ENCODE results near the gene PPFIBP2.
"Not testable (repeated sequence)": the region's sequence is repeated elsewhere in the genome, so short reads cannot be mapped to it uniquely, and the experiment has no call there.

PPFIBP2 gene

DNA sequence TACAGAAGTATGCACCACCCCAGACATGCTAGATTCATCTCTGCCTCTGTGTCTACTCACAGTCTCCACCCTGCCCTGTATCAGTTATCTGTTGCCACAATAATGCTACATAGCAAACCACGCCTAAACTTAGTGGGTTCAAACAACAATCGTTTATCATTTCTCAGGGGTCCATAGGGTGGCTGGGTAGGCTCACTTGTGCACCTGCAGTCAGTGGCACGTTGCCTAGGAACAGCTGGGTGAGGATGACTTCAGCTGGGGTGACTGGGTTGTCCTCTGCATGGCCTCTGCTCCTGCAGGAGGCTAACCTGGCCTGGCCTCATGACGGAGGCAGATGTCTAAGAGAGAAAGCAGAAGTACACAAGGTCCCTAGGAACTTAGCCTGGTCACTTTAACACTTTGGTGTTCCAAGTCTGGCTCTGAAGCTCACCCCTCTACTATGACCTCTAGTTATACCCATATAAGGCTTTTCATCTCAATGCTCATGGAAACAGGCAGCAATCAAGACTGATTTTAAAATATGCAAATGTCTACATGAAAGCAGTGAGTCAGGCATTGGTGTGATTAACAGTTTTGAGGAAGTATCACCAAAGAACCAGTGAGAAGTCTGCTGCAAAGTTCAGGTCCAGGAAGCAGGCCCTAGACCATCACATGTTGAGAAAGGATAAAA lies 17.8 kb upstream of the PPFIBP2 start:
- H3K4me3 ChIP-seq (ENCODE audit: low read length): no peak overlapping the region
- no peak for DNase-seq (ENCODE audit: low read depth, low spot score)

DNA sequence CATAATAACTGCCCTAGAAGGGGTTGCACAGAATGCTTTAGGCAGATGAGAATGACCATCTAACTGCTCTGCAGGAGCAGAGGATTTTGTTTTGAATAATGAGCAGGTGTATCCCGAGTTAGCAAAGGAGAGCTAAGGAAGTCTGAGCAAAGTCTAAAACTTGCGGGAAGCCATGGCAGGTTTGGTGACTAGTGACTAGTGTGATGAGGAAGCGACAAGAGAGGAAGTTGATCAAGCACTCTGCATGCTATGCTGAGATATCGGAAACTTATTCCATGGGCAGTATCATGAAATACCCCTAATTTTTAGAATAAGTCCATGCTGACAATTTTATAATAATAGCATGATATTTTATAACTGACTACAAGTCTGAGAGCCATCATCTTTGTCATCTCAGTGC lies 15.6 kb upstream of the PPFIBP2 start:
- no peak for DNase-seq (ENCODE audit: low read depth, low spot score)
- H3K4me3 ChIP-seq (ENCODE audit: low read length): no peak overlapping the region

DNA sequence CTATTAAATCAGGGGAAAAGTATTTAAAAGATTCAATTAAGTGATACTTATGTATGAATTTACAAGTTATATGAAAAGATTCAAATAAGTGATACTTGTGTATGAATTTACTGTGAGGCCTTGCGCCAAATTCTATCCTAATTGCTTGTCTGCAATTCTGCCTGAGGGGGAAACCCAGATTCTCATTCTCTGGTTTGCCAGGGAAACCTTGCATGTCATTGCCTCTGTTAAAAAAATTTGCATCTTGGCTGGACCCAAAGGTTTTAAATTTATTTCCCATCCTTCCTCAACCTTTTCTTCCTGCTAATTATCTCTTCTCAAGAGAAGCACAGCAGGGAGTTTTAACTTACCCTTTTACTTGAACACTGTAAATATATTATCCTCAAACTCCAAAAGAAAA lies 14.7 kb upstream of the PPFIBP2 start:
- DNase-seq (ENCODE audit: low read depth, low spot score): no peak
- H3K4me3 ChIP-seq (ENCODE audit: low read length): no peak overlapping the region

DNA sequence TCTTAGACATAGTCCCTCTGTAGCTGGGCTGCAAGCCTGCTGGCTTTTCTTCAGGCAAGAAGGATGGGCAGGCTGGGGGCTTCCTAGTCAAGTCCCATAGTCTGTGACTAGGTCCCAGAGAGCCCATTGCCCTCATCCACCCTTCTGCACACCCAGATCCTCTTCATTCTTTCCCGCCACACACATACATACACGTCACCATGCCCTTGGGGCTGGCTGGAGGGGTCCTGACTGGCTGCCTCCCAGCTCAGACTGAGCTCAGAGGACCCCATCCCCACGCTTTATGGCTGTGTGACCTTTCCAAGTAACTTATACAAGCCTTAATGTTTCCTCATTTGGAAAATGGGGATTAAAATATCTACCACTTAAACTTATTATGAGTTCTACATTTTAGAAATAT lies 13.5 kb upstream of the PPFIBP2 start:
- no peak for DNase-seq (ENCODE audit: low read depth, low spot score)
- no peak overlapping the region for H3K4me3 ChIP-seq (ENCODE audit: low read length)

DNA sequence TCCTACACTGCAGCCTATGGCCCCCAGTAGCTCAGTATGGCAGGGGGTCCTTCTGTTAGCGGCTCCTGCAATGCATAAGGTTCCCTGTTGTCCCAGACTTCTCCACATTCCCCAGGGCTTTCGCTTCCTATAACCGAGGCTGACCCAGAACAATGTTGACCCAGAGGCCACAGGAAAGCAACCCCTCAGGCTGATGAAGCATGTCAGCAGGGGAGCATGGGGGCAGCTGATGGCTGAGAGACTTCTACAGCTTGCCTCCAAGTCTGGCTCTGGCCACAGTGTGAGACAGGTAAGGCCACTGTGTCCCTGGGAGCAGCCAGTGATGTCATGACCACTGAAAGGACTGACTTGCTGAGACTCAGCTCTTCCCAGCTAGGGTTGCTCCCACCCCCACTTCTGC lies 12.5 kb upstream of the PPFIBP2 start:
- no peak for DNase-seq (ENCODE audit: low read depth, low spot score)
- H3K4me3 ChIP-seq (ENCODE audit: low read length): no peak overlapping the region

DNA sequence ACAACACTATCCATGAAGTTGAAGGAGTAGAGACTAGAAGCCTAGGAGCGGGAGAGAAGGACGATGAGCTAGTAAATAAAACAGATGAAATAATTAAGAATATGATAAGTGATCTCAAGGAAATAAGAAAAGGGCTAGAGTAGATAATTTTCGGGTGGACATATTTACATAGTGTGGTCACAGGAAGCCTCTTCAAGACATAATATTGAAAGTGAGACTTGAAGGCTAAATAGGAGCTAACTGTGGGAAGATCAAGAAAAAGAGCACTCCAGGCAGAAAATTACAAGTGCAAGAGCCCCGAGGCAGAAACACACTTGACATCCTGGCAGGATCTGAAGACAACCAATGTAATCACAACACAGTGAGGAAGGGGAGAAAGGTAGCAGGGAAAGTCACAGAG lies 11.9 kb upstream of the PPFIBP2 start:
- DNase-seq (ENCODE audit: low read depth, low spot score): no peak
- no peak overlapping the region for H3K4me3 ChIP-seq (ENCODE audit: low read length)

DNA sequence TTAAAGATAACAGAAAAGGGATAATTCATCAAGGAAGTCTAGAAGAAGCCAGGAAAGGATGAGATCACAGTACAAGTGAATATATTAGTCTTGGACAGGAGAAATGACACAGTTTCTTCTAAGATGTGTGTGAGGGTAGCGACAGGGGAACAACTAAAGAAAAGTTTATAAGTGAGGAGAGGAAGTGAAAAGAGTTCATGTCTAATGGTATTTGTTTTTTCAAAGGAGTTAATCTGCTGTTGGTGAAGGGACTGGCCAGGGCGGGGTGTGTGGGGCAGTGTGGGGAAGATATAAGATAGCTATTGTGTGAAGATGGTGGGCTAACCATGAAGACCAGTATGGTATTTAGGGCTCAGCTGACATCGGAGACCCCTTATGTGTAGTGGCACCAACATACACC lies 7.6 kb upstream of the PPFIBP2 start:
- no peak for DNase-seq (ENCODE audit: low read depth, low spot score)
- no peak overlapping the region for H3K4me3 ChIP-seq (ENCODE audit: low read length)

DNA sequence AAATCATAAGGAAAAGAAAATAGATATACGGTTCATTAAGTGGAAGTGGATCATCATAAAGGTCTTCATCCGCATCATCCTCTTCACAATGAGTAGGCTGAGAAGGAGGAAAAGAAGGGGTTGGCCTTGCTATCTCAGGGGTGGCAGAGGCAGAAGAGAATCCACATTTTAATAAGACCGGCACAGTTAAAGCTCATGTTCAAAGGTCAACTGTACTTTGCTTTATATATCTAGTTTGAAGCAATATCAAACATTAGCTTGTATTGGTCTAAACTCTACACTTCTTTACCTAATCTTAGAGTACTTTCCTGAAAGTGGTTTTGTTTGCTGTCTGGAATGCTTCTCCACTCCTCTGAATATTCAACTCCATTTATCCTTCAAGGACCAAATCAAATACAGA lies 5.7 kb upstream of the PPFIBP2 start:
- no peak for DNase-seq (ENCODE audit: low read depth, low spot score)
- no peak overlapping the region for H3K4me3 ChIP-seq (ENCODE audit: low read length)

DNA sequence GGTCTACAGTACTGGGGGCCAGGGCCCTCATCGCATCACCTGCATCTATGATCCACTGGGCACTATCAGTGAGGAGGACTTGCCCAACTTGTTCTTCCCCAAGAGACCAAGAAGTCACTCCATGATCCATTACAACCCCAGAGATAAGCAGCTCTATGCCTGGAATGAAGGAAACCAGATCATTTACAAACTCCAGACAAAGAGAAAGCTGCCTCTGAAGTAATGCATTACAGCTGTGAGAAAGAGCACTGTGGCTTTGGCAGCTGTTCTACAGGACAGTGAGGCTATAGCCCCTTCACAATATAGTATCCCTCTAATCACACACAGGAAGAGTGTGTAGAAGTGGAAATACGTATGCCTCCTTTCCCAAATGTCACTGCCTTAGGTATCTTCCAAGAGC lies 3.8 kb upstream of the PPFIBP2 start:
- no peak for DNase-seq (ENCODE audit: low read depth, low spot score)
- H3K4me3 ChIP-seq (ENCODE audit: low read length): no peak overlapping the region

DNA sequence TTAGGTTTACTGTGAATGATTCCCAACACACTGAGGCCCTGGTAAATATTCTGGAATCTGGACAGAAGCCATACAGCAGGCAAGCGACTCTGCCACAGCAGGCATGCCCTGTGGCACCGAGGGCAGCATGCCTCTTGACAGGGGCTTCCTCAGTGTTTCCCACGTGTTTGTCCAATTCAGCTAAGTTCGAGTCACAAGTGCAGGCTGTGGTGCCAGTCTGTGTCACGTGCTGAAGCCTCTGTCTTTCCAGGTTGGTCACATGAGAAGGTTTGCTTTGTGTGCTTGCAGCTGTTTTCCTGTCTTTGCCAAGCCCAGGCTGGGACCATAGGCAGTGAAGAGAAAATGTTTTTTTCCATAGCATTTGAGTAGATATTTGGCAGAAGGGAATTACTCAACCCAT lies 2.4 kb upstream of the PPFIBP2 start:
- DNase-seq (ENCODE audit: low read depth, low spot score): no peak
- no peak overlapping the region for H3K4me3 ChIP-seq (ENCODE audit: low read length)

DNA sequence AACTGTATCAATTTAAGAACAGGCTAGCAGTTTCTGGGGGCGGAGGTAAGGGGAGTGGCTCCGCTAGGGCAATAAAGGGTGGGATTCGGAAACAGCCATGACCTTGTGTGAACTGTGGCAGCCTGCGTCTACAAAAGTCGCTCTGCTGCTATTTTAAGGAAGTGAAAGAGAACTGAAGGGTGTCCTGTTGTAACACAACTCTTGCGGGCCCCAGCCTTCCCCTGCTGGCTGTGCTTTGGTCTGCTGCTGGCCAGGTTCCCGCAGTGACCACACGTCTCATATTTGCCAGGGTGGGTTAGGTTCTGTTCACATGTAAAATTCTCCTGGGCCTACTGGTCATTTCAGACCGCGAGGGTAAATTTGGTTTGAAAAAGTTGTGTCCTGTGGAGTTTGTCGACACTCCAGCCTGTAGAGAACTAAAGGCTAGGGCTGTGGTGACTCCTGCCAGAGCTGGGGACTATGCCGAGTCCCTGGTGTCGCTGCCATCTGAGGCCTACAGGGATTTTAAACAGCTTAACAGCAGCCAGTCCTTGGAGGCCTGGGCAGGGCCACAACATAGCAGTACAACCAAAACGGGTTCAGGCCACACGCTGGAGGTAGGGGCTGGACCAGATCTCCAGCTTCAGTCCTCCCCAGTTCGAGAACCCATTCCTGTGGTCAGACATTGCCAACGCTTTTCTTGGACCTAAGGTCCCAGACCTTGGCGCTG lies 1.1 kb upstream of the PPFIBP2 start:
- H3K4me3 ChIP-seq (ENCODE audit: low read length): peak overlapping the region; percentile 67
- no peak for DNase-seq (ENCODE audit: low read depth, low spot score)

DNA sequence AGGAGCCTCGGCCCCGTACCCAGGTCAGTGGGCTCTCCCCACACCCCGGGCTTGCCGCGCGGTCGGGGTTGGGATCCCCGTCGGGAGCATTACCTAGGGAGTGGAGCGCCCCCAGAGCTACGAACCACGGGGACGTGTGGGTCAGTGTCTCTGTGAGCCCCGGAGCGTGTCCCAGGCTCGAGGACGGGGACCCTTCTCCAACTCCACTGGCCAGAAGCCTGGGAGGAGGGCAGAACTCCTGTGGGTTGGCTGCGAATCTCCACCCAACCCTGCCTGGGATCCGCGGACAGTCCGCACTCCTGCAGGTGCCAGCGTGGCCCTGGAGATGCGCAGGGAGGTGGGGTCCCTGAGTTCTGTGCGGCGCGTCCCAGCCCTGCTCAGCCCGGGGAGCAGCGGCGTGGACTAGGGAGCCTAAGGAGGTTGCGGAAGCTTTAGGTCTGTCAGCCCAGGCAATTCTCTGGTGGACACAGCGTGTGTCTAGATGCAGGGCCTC lies 346 bp downstream of the PPFIBP2 start:
- peak overlapping the region; percentile 67 for H3K4me3 ChIP-seq (ENCODE audit: low read length)
- DNase-seq (ENCODE audit: low read depth, low spot score): no peak

DNA sequence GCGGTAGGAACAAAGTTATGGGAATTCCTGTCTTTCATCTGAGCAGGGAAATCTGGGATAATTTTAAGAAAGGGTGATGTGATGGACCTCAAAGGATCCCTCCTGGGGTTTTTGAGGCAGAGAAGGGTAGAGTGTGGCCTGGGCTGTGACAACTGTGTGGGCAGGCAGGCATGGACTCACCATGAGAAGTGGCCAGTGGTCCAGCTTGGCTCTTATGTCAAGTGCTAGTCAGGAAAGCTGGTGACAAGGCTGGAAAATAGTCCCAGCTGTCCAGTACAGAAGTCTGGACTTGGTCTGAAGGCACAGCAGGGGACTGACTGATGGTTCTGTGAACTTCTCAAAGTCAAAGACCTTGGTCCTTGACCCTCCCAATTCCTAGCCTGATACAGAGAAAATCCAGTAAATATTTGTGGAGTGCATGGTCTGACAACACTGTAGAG lies 1.7 kb downstream of the PPFIBP2 start:
- DNase-seq (ENCODE audit: low read depth, low spot score): no peak
- no peak overlapping the region for H3K4me3 ChIP-seq (ENCODE audit: low read length)

DNA sequence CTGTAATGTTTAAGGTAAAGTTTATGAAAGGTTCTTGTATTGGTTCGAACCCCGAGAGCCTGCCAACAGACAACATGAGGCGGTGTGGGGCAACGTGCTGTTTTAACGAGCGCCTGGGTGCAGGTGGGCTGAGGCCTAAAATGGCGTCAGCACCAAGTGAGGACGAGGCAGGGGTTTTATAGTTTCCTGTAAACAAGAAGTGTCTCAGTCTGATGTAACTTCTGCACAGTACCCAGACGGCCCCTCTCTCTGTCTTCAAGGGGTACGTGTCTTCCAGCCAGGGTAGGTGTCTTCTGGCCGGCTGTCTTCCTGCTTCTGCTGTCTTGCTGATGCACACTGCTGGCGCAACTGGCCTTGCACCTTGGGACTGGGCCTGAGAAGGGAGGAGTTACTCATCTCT lies 2.7 kb downstream of the PPFIBP2 start:
- H3K4me3 ChIP-seq (ENCODE audit: low read length): no peak overlapping the region
- DNase-seq (ENCODE audit: low read depth, low spot score): no peak

DNA sequence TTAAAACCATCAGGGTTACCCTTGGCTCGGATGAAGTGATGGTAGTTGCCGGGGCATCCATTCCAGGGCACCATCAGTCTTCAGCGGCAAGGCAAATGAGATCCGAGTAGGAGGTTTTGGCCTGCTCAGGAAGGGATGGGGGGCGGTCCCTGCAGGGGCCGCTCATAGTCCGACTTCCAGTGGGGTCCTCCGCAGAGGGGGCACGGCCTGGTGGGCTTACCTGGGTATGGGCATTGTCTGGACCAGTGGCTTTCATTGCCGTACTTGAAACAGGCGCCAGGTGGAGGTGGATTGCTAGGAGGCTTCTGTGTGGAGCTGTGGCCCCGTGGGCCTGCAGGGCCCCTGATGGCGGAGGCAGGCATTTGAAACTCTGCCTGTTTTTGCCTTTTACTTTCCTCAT lies 3.9 kb downstream of the PPFIBP2 start:
- not testable (repeated sequence) for DNase-seq (ENCODE audit: low read depth, low spot score); H3K4me3 ChIP-seq (ENCODE audit: low read length)

DNA sequence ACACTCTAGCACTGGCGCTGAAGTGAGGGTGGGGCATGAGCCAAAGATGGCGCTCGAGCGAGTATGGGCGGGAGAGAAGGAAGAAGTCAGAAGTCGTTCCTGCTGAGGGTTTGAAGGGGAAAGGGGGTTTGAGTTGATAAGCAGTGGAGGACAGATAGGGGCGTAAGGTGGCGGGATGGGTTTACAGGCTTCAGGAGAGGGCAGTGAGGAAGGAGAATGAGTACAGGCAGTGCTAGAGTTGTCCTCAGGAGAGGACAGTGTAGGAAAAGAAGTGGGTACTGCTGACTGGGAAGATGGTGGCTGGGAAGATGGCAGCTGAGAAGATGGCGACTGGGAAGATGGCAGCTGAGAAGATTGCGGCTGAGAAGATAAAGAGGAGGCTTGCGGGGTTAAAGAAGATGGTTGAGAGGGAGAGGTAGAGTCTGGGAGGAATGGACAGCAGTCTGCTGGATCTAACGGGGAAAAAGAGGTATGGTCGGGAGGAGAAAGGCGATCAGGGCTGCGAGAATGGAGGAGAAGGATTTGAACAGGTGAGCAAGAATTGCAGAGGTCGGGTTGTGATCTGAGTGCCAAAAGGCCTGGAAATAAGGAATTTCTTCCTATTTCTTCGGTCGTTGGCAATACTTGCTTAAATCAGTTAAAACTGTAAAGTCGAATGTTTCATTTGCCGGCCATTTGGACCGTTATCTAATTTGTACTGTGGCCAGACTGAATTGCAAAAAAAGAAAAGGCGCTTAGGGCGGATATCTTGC lies 5.2 kb downstream of the PPFIBP2 start:
- no peak for DNase-seq (ENCODE audit: low read depth, low spot score)
- H3K4me3 ChIP-seq (ENCODE audit: low read length): no peak overlapping the region

DNA sequence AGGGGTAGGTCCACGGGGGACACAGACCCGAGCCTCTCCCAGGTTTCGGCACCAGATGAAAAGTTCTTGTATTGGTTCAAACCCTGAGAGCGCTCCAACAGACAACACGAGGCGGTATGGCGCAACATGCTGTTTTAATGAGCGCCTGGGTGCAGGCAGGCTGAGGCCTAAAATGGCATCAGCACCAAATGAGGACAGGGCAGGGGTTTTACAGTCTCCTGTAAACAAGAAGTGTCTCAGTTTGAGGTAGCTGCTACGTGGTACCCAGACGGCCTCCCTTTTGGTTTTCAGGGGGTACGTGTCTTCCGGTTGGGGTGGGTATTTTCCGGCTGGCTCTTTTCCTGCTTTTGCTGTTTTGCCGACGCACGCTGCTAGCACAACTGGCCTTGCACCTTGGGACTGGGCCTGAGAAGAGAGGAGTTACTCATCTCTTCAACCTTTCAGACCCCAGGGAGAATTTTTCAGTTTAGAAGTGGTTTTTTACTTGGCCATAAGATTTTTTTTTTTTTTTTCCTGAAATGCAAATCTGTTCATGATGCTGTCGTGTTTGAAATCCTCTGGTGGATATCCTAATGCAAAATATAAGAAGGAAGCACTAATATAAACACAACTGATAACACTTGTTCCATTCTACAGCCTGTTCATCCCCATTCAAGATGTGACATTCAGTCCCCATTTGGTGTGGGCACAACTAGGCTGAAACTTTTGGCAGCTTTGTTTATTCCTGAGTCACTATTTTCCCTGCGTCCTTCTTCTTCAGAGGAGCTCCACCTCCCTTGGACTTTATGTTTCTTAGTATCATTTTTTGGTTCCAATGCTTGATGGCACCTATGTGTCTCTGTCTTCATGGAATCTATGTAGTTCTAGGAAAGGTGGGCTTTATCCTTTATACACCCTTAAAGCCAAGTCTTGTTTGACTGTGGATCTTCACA lies 6.5 kb downstream of the PPFIBP2 start:
- H3K4me3 ChIP-seq (ENCODE audit: low read length): no peak overlapping the region
- DNase-seq (ENCODE audit: low read depth, low spot score): no peak

DNA sequence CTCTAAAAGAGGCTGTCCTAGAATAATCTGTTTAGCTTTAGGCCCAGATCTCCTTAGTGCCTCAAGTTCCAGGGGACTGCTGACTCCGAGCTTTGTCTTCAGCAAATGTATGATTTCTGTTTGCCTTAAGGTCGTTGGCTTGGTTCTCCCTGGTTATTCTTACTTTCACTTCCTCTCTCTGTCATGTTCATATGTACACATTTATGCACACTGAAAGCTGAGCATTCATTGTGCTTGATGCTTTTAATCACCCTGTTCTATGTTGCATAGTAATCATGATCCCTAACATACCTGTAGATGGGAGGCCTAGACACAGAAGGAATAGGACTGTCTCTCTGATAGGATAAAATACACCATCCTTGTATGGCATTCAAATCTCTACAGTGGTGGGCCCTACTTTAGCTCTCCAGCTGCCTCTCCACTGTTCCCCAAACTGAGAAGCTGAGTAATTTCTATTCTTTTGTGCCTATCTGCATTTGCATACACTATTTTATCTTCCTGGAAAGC lies 7.2 kb downstream of the PPFIBP2 start:
- DNase-seq (ENCODE audit: low read depth, low spot score): no peak
- H3K4me3 ChIP-seq (ENCODE audit: low read length): no peak overlapping the region

DNA sequence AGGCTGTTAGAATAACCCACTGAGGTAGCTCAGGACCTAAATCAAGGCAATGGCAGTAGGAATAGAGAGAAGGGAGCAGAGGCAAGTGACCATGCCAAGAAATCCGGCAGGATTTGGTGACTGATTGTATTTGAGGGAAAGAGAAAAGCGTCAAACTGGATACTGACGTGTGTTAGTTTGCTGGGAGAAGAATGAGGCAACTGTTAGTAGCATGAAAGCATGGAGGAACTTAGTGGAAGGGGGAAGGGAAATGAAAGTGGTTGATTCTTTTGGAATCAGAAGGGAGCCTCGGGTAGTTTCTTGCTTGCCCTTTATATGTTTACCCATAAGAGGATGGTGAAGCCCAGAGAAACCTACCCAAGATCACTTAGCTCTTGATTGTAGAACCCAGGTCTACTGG lies 8.3 kb downstream of the PPFIBP2 start:
- no peak overlapping the region for H3K4me3 ChIP-seq (ENCODE audit: low read length)
- no peak for DNase-seq (ENCODE audit: low read depth, low spot score)
